Nephron (organoid): ENCODE measurements around the gene CD101.

Experiments used
- H3K27ac Mint-ChIP-seq, 3 experiments: 2 replicates each; pipeline ENCODE4 v1.8.0; 2020; ENCODE audit warnings: mixed read lengths in 3 of 3, mild to moderate bottlenecking in 2 of 3, moderate library complexity in 1 of 3
- H3K27me3 Mint-ChIP-seq: 2 replicates; pipeline ENCODE4 v1.8.0; 2021; ENCODE audit warnings: low read depth, mild to moderate bottlenecking, moderate library complexity, mixed read lengths
- H3K36me3 Mint-ChIP-seq: 2 replicates; pipeline ENCODE4 v1.8.0; 2020; ENCODE audit warnings: low read depth, mixed read lengths
- H3K4me1 Mint-ChIP-seq: 2 replicates; pipeline ENCODE4 v1.8.0; 2020; ENCODE audit warnings: mixed read lengths
- H3K4me3 Mint-ChIP-seq, 3 experiments: 2 replicates each; pipeline ENCODE4 v1.8.0; 2020; ENCODE audit warnings: mild to moderate bottlenecking in 3 of 3, mixed read lengths in 3 of 3, moderate library complexity in 2 of 3
- H3K9me3 Mint-ChIP-seq: 2 replicates; pipeline ENCODE4 v1.8.0; 2020; ENCODE audit warnings: mixed read lengths
- CTCF ChIP-seq, 3 experiments: fragments of 200-600 bp; sonication (generic); IDR thresholded peaks; one replicate each; pipeline ENCODE4 v1.5.0; 2021; ENCODE audit warnings: antibody characterized with exemption in 3 of 3; ENCODE audit not compliant: unreplicated experiment in 3 of 3

Gene CD101, protein sequence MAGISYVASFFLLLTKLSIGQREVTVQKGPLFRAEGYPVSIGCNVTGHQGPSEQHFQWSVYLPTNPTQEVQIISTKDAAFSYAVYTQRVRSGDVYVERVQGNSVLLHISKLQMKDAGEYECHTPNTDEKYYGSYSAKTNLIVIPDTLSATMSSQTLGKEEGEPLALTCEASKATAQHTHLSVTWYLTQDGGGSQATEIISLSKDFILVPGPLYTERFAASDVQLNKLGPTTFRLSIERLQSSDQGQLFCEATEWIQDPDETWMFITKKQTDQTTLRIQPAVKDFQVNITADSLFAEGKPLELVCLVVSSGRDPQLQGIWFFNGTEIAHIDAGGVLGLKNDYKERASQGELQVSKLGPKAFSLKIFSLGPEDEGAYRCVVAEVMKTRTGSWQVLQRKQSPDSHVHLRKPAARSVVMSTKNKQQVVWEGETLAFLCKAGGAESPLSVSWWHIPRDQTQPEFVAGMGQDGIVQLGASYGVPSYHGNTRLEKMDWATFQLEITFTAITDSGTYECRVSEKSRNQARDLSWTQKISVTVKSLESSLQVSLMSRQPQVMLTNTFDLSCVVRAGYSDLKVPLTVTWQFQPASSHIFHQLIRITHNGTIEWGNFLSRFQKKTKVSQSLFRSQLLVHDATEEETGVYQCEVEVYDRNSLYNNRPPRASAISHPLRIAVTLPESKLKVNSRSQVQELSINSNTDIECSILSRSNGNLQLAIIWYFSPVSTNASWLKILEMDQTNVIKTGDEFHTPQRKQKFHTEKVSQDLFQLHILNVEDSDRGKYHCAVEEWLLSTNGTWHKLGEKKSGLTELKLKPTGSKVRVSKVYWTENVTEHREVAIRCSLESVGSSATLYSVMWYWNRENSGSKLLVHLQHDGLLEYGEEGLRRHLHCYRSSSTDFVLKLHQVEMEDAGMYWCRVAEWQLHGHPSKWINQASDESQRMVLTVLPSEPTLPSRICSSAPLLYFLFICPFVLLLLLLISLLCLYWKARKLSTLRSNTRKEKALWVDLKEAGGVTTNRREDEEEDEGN

DNA sequence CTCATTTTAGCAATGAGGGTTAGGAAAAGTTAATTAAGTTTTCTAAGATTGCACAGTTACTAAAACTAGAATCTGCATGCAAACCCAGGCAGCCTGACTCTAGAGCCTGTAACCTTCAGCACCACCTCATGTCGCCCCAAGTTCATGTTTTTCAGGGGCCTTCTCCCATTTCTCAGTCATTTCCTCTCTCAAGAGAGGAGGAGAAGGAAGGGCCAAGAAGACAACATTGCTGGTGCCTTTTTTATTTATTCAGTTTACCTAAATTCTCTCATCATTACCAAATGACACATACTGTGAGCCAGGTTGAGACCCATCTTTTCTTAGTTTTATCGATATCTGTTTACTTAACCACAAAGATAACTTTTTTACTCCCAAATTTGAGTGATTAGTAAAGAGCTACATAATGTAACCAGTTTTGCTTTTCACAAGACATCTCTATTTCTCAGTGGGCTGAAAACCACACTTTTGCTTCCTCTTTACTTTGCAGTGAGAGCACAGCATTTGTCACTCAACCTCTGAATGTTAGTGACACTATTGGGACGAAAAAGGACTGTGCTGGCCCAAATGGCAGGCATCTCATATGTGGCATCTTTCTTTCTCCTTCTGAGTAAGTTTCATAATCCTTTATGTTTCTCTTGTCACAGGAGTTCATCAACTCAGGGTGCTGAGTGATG lies at the start of gene CD101:
TSS of gene CD101 (plus strand) at position 507 of the 674 bp plus-strand sequence. CDS start at position 565, 58 bp downstream.
- Mint-ChIP-seq H3K27ac (no peak within 1 kb of the TSS), H3K4me1 (peaks cover 15% of the 10 kb centered on the region), H3K36me3 (peaks cover 13% of the 10 kb centered on the region), H3K9me3 (no peaks in the 10 kb centered on the region), H3K27me3 (no peaks in the 10 kb centered on the region), H3K4me3 (no peak within 1 kb of the TSS)
- TF ChIP-seq CTCF (IDR thresholded peaks at IDR 0.05; ENCODE audit: unreplicated experiment in 3 of 3) = no peak

- peak overlapping the region in 1 of 3 experiments; percentile 83 for H3K27ac Mint-ChIP-seq
- H3K4me1 Mint-ChIP-seq = peaks cover 52% of the 10 kb centered on the region
- H3K27me3 Mint-ChIP-seq = no peaks in the 10 kb centered on the region
- H3K4me3 Mint-ChIP-seq = no peak overlapping the region
- H3K9me3 Mint-ChIP-seq = no peaks in the 10 kb centered on the region
- TF ChIP-seq CTCF (IDR thresholded peaks at IDR 0.05; ENCODE audit: unreplicated experiment in 3 of 3) = no peak
- H3K36me3 Mint-ChIP-seq = peaks cover 48% of the 10 kb centered on the region
These were observed 48.8 kb upstream of the CD101 start for GRCh38 chr1:116952738-116953275.

- H3K4me3 Mint-ChIP-seq = peak overlapping the region in 1 of 3 experiments; percentile 24
- peak overlapping the region in 2 of 3 experiments; percentile 40 to 59 for H3K27ac Mint-ChIP-seq
- H3K27me3 Mint-ChIP-seq = no peaks in the 10 kb centered on the region
- H3K9me3 Mint-ChIP-seq = no peaks in the 10 kb centered on the region
- H3K36me3 Mint-ChIP-seq = peaks cover 39% of the 10 kb centered on the region
- no peak for TF ChIP-seq CTCF (IDR thresholded peaks at IDR 0.05; ENCODE audit: unreplicated experiment in 3 of 3)
- H3K4me1 Mint-ChIP-seq = peaks cover 40% of the 10 kb centered on the region
These were observed 47.1 kb upstream of the CD101 start for GRCh38 chr1:116954440-116954839.

DNA sequence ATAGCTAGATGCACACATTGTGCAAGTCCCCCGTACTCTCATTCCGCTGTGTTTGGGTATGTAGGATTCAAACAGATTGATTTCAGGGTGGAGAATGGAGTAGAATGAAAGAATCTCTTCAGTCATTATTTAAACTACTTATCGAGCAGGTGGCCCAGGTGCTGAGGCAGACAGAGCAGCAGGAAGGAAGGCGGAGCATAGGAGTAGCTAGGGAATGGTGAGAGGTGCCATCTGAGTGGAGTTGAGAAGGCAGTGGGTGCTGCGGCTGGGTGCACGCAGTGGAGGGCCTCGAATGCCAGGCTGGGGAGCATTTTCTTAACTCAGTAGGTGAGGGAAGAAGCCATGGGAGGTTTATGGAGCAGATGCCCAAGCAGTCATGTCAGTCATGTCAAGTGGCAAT lies 45.2 kb upstream of the CD101 start:
- Mint-ChIP-seq H3K36me3 (peaks cover 22% of the 10 kb centered on the region), H3K27me3 (no peaks in the 10 kb centered on the region), H3K9me3 (no peaks in the 10 kb centered on the region), H3K27ac (no peak overlapping the region), H3K4me1 (peaks cover 21% of the 10 kb centered on the region), H3K4me3 (no peak overlapping the region)
- no peak for TF ChIP-seq CTCF (IDR thresholded peaks at IDR 0.05; ENCODE audit: unreplicated experiment in 3 of 3)

DNA sequence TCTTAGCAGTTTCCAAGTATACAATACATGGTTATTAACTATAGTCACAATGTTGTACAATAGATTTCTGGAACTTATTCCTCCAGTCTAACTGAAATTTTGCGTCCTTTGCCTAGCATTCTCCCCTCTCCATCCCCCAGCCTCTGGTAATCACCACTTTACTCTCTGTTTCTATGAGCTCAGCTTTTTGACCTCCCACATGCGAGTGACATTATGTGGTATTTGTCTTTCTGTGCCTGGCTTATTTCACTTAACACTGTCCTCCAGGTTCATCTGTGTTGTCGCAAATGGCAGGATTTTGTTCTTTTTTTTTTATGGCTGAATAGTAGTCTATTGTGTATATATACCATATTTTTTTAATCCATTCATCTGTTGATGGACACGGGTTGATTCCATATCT lies 43.9 kb upstream of the CD101 start:
- H3K4me3 Mint-ChIP-seq = no peak overlapping the region
- peaks cover 8% of the 10 kb centered on the region for H3K4me1 Mint-ChIP-seq
- H3K36me3 Mint-ChIP-seq = peaks cover 10% of the 10 kb centered on the region
- H3K9me3 Mint-ChIP-seq = no peaks in the 10 kb centered on the region
- no peaks in the 10 kb centered on the region for H3K27me3 Mint-ChIP-seq
- TF ChIP-seq CTCF (IDR thresholded peaks at IDR 0.05; ENCODE audit: unreplicated experiment in 3 of 3) = no peak
- H3K27ac Mint-ChIP-seq = no peak overlapping the region
